GM12878 (cell line): Measurements from ENCODE around the gene STK32A. TPM values are rescaled to one million over a fixed set of nuclear protein-coding genes. Genes with fewer than 3 reads are reported as not detected.

Experiments
- ATAC-seq: fragments of 200-7000 bp; cut with Tn5 transposase; 3 replicates; pipeline ENCODE4 v1.9.1; 2020; ENCODE audit warnings: mild to moderate bottlenecking, moderate library complexity
- BruUV-seq: library from RNA; stranded (reverse); fragments of 400-500 nt; replicated peaks from 2 replicates; lab custom pipeline; 2021; lab: Mats Ljungman, UMichigan
- CTCF ChIA-PET: fragments of 300-600 bp; sonication (Branson Sonifier 250); formaldehyde crosslinking; extraction: SDS; loops from one replicate; lab custom pipeline; 2021; ENCODE audit warnings: inconsistent platforms; lab: Yijun Ruan, JAX
- POLR2A ChIA-PET: fragments of 350-600 bp; formaldehyde crosslinking; extraction: SDS; loops from one replicate; lab custom pipeline; 2021; ENCODE audit warnings: inconsistent platforms; lab: Charles Lee
- RAD21 ChIA-PET: fragments of 300-600 bp; sonication (Branson Sonifier 250); formaldehyde crosslinking; loops from one replicate; lab custom pipeline; 2023; ENCODE audit warnings: antibody characterized with exemption; ENCODE audit not compliant: unreplicated experiment; lab: Charles Lee
- SMC1A ChIA-PET: fragments of 300-600 bp; sonication (Branson Sonifier 250); formaldehyde crosslinking; loops from one replicate; lab custom pipeline; 2023; ENCODE audit not compliant: unreplicated experiment, uncharacterized antibody; lab: Charles Lee
- DNase-seq: peaks from one replicate; pipeline ENCODE4 v3.0.0-alpha.2; 2011; ENCODE audit warnings: low read depth, low spot score
- FAIRE-seq: peaks from 3 replicates; lab custom pipeline; 2011; peaks lifted over from hg19 to GRCh38; lab: Jason Lieb, UNC
- H2AFZ ChIP-seq: 2 replicates; pipeline ENCODE4 v1.6.0; 2011; ENCODE audit warnings: low read depth, low read length, control low read depth; ENCODE audit not compliant: control insufficient read depth
- H3K27ac ChIP-seq: 2 replicates; pipeline ENCODE4 v1.5.1; 2011; ENCODE audit warnings: control low read depth; ENCODE audit not compliant: control insufficient read depth, insufficient read depth
- H3K27me3 ChIP-seq, 2 experiments: replicated peaks in 1 of 2; 2 replicates each; pipeline versions ENCODE4 v1.6.0 to v1.6.1; 2011; ENCODE audit warnings: low read length in 1 of 2; ENCODE audit not compliant: control insufficient read depth in 2 of 2, insufficient read depth in 2 of 2
- H3K36me3 ChIP-seq, 2 experiments: 2 replicates each; pipeline ENCODE4 v1.5.1; 2011; ENCODE audit warnings: low read length in 1 of 2; ENCODE audit not compliant: control insufficient read depth in 2 of 2, insufficient read depth in 2 of 2
- H3K4me1 ChIP-seq: 2 replicates; pipeline ENCODE4 v1.6.1; 2011; ENCODE audit warnings: mild to moderate bottlenecking, low read length, moderate library complexity, mixed read lengths; ENCODE audit not compliant: control insufficient read depth, insufficient read depth
- H3K4me2 ChIP-seq: 2 replicates; pipeline ENCODE4 v1.6.0; 2011; ENCODE audit warnings: control low read depth; ENCODE audit not compliant: control insufficient read depth, insufficient read depth
- H3K4me3 ChIP-seq: fragments of 200-600 bp; sonication (generic); 2 replicates; pipeline ENCODE4 v1.5.1; 2016
- H3K79me2 ChIP-seq: 2 replicates; pipeline ENCODE4 v1.6.0; 2011; ENCODE audit warnings: low read length; ENCODE audit not compliant: control insufficient read depth, insufficient read depth
- H3K9ac ChIP-seq: 2 replicates; pipeline ENCODE4 v1.8.0; 2011; ENCODE audit warnings: low read length, control low read depth, mixed read lengths; ENCODE audit not compliant: control insufficient read depth, insufficient read depth
- H3K9me3 ChIP-seq: replicated peaks from 3 replicates; pipeline ENCODE4 v1.5.1; 2011; ENCODE audit warnings: mild to moderate bottlenecking, low read length; ENCODE audit not compliant: control insufficient read depth, insufficient read depth
- H4K20me1 ChIP-seq: 2 replicates; pipeline ENCODE4 v1.6.0; 2011; ENCODE audit not compliant: control insufficient read depth, insufficient read depth
- EP300 ChIP-seq, 2 experiments: fragments of 150-350 bp in 1 of 2; IDR thresholded peaks; 2 replicates each; pipeline ENCODE4 v1.6.1; 2011 to 2012; ENCODE audit warnings: low read depth in 2 of 2, low read length in 2 of 2, borderline replicate concordance in 1 of 2, improper control_type of control experiment in 1 of 2, inconsistent platforms in 1 of 2; ENCODE audit not compliant: control insufficient read depth in 1 of 2
- EZH2 ChIP-seq: IDR thresholded peaks from 2 replicates; pipeline ENCODE4 v1.6.1; 2012; ENCODE audit warnings: low read depth, mild to moderate bottlenecking, control low read depth, inconsistent platforms, low read length, borderline replicate concordance; ENCODE audit not compliant: control insufficient read depth
- FOS ChIP-seq: IDR thresholded peaks from 3 replicates; pipeline ENCODE4 v1.6.1; 2011; ENCODE audit warnings: borderline replicate concordance; ENCODE audit not compliant: insufficient read length; ENCODE audit errors: extremely low read depth
- GATAD2B ChIP-seq: fragments of 450-650 bp; conservative IDR thresholded peaks from 2 replicates; pipeline ENCODE4 v1.6.1; 2017; ENCODE audit warnings: low read depth, mild to moderate bottlenecking, moderate library complexity
- JUND ChIP-seq: IDR thresholded peaks from 2 replicates; pipeline ENCODE4 v1.6.1; 2012; ENCODE audit warnings: low read depth, mild to moderate bottlenecking, low read length, improper control_type of control experiment, moderate library complexity
- MTA3 ChIP-seq: IDR thresholded peaks from 2 replicates; pipeline ENCODE4 v1.6.1; 2012; ENCODE audit warnings: low read length, inconsistent platforms, borderline replicate concordance
- NFXL1 ChIP-seq: fragments of 450-650 bp; IDR thresholded peaks from 2 replicates; pipeline ENCODE4 v1.6.1; 2017; ENCODE audit warnings: antibody characterized with exemption, mild to moderate bottlenecking, borderline replicate concordance
- NR2C2 ChIP-seq: IDR thresholded peaks from 2 replicates; pipeline ENCODE4 v1.6.1; 2011; ENCODE audit warnings: borderline replicate concordance, low read depth; ENCODE audit not compliant: control insufficient read depth, insufficient read length
- SREBF2 ChIP-seq: IDR thresholded peaks from 2 replicates; pipeline ENCODE4 v1.6.1; 2012; ENCODE audit warnings: mild to moderate bottlenecking, low read length
- ZBTB4 ChIP-seq: fragments of 450-650 bp; formaldehyde crosslinking; IDR thresholded peaks from 2 replicates; pipeline ENCODE4 v1.4.0; 2022; ENCODE audit warnings: mild to moderate bottlenecking, moderate library complexity
- WGBS: methylation state at CpG from one replicate; pipeline ENCODE4 v1.1.6; 2016; ENCODE audit warnings: low lambda C conversion rate; ENCODE audit not compliant: insufficient replicate concordance, insufficient coverage; ENCODE audit errors: missing lambda C conversion rate; 5-methylcytosine and 5-hydroxymethylcytosine counted together
- in situ Hi-C: fragments of 300-500 bp; cut with MboI; formaldehyde crosslinking; loops from 9 replicates; pipeline ENCODE4 v1.14.3; 2018; ENCODE audit warnings: mixed read lengths
- intact Hi-C: fragments of 100-400 bp; cut with micrococcal nuclease; formaldehyde crosslinking; loops from one replicate; pipeline ENCODE4 v1.14.2; 2022; ENCODE audit not compliant: unreplicated experiment
- polyA plus RNA-seq, 11 experiments: library from polyadenylated mRNA; depleted of rRNA in 4 of 11; unstranded in 6 of 11; stranded (reverse) in 5 of 11; fragments of >200 nt; fragmentation: Nextera tagmentation in 4 of 11; fragmentation: Illumina TruSeq in 1 of 11; extraction: Ambion mirVana in 4 of 11; extraction: Trizol in 1 of 11; gene quantifications; 1 replicate in 1 of 11; 2 replicates in 10 of 11; pipeline versions ENCODE4 v1.2.1 to v1.2.3, GENCODE V29; 2011 to 2016; ENCODE audit warnings: inconsistent platforms in 2 of 11, missing spikeins in 2 of 11, low read depth in 1 of 11
- total RNA-seq, 4 experiments: library from RNA; depleted of rRNA in 3 of 4; stranded (reverse); fragments of >200 nt in 3 of 4; fragmentation: Illumina TruSeq in 1 of 4; extraction: Trizol in 1 of 4; gene quantifications; 2 replicates each; pipeline versions ENCODE4 v1.2.1 to v1.2.3, GENCODE V29; 2013 to 2021
- TF ChIP-seq, protein P1 (sequence below): fragments of 450-650 bp; IDR thresholded peaks from 2 replicates; pipeline ENCODE4 v1.6.1; 2018; ENCODE audit warnings: mild to moderate bottlenecking, low read depth, moderate library complexity; ENCODE audit not compliant: partially characterized antibody
- TF ChIP-seq, protein P2 (sequence below): fragments of 450-650 bp; IDR thresholded peaks from 2 replicates; pipeline ENCODE4 v1.6.1; 2017; ENCODE audit warnings: mild to moderate bottlenecking, moderate library complexity

Gene STK32A
- total and polyA plus RNA-seq, 10 of the 15 experiments (the other 5 are each of a cell fraction or from before 2014, with no cell fraction given) = under 0.01 to 0.10 TPM; not detected in 8

DNA sequence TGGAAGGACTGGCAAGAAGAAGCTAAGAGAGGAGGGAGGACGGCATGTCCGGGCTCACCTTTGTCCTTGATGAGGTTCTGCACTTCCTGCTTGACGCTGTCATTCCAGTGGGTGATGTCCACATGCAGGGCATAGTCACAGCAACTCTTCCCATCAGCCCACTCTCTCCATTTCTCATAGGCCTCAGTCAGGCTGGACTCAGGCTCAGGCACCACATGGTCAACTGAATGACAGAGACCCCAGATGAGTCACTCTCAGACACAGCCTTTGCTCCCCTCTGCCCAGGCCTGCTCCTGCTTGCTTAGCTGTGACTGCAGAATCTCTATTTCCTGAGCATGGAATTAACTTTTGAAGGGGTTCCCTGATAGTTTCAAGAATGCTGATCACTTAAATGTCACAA lies 180.8 kb downstream of the STK32A start:
- H3K9ac ChIP-seq = no peak overlapping the region
- H3K27me3 ChIP-seq = no peaks in the 10 kb centered on the region
- no peak overlapping the region for H3K4me3 ChIP-seq
- in situ Hi-C loops (no loop called here), intact Hi-C loops (no loop called here)
- no peaks in the 10 kb centered on the region for H3K36me3 ChIP-seq
- RAD21 ChIA-PET = no interaction called here
- H3K79me2 ChIP-seq = no peaks in the 10 kb centered on the region
- H2AFZ ChIP-seq = no peak overlapping the region
- H3K4me1 ChIP-seq = no peaks in the 10 kb centered on the region
- POLR2A ChIA-PET = no interaction called here
- no peak for DNase-seq
- no peak overlapping the region for H3K27ac ChIP-seq
- SMC1A ChIA-PET = no interaction called here
- no peak for ATAC-seq
- no peaks in the 10 kb centered on the region for H3K9me3 ChIP-seq
- CTCF ChIA-PET = no interaction called here
- BruUV-seq = no TSS peak
- H4K20me1 ChIP-seq = no peaks in the 10 kb centered on the region
- no peak for FAIRE-seq
- H3K4me2 ChIP-seq = no peak overlapping the region
- 17% methylated on average over 3 of the region's 3 CpGs for WGBS
- TF ChIP-seq FOS = no peak
- no peak for TF ChIP-seq ZBTB4
- TF ChIP-seq, protein P1, sequence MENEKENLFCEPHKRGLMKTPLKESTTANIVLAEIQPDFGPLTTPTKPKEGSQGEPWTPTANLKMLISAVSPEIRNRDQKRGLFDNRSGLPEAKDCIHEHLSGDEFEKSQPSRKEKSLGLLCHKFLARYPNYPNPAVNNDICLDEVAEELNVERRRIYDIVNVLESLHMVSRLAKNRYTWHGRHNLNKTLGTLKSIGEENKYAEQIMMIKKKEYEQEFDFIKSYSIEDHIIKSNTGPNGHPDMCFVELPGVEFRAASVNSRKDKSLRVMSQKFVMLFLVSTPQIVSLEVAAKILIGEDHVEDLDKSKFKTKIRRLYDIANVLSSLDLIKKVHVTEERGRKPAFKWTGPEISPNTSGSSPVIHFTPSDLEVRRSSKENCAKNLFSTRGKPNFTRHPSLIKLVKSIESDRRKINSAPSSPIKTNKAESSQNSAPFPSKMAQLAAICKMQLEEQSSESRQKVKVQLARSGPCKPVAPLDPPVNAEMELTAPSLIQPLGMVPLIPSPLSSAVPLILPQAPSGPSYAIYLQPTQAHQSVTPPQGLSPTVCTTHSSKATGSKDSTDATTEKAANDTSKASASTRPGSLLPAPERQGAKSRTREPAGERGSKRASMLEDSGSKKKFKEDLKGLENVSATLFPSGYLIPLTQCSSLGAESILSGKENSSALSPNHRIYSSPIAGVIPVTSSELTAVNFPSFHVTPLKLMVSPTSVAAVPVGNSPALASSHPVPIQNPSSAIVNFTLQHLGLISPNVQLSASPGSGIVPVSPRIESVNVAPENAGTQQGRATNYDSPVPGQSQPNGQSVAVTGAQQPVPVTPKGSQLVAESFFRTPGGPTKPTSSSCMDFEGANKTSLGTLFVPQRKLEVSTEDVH = no peak
- no peak for TF ChIP-seq GATAD2B
- TF ChIP-seq EP300 (IDR thresholded peaks at IDR 0.05; ENCODE audit: borderline replicate concordance in 1 of 2, control insufficient read depth in 1 of 2, low read depth in 2 of 2, low read length in 2 of 2) = no peak
- no peak for TF ChIP-seq SREBF2
- no peak for TF ChIP-seq MTA3
- TF ChIP-seq, protein P2, sequence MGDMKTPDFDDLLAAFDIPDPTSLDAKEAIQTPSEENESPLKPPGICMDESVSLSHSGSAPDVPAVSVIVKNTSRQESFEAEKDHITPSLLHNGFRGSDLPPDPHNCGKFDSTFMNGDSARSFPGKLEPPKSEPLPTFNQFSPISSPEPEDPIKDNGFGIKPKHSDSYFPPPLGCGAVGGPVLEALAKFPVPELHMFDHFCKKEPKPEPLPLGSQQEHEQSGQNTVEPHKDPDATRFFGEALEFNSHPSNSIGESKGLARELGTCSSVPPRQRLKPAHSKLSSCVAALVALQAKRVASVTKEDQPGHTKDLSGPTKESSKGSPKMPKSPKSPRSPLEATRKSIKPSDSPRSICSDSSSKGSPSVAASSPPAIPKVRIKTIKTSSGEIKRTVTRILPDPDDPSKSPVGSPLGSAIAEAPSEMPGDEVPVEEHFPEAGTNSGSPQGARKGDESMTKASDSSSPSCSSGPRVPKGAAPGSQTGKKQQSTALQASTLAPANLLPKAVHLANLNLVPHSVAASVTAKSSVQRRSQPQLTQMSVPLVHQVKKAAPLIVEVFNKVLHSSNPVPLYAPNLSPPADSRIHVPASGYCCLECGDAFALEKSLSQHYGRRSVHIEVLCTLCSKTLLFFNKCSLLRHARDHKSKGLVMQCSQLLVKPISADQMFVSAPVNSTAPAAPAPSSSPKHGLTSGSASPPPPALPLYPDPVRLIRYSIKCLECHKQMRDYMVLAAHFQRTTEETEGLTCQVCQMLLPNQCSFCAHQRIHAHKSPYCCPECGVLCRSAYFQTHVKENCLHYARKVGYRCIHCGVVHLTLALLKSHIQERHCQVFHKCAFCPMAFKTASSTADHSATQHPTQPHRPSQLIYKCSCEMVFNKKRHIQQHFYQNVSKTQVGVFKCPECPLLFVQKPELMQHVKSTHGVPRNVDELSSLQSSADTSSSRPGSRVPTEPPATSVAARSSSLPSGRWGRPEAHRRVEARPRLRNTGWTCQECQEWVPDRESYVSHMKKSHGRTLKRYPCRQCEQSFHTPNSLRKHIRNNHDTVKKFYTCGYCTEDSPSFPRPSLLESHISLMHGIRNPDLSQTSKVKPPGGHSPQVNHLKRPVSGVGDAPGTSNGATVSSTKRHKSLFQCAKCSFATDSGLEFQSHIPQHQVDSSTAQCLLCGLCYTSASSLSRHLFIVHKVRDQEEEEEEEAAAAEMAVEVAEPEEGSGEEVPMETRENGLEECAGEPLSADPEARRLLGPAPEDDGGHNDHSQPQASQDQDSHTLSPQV = no peak
- TF ChIP-seq JUND = no peak
- no peak for TF ChIP-seq NR2C2
- no peak for TF ChIP-seq NFXL1
- no peak for TF ChIP-seq EZH2
